HepG2 (cell line): ENCODE results near the gene TMEM139. TPM values are rescaled to one million over a fixed set of nuclear protein-coding genes. Genes with fewer than 3 reads are reported as not detected.

Experiments used
- ATAC-seq: fragments of 200-7000 bp; cut with Tn5 transposase; 3 replicates; pipeline ENCODE4 v1.9.1; 2020; ENCODE audit warnings: mild to moderate bottlenecking, moderate library complexity
- BruUV-seq: library from RNA; stranded (reverse); fragments of 400-500 nt; replicated peaks from 2 replicates; lab custom pipeline; 2021; lab: Mats Ljungman, UMichigan
- CTCF ChIA-PET: fragments of 300-600 bp; formaldehyde crosslinking; extraction: SDS; loops from one replicate; lab custom pipeline; 2021; ENCODE audit warnings: low total read pairs, inconsistent platforms, low intra/inter-chr PET ratio; lab: Yijun Ruan, JAX
- POLR2A ChIA-PET: fragments of 350-600 bp; sonication (Branson Sonifier 250); formaldehyde crosslinking; loops from one replicate; lab custom pipeline; 2020; ENCODE audit warnings: antibody characterized with exemption, inconsistent platforms; lab: Yijun Ruan, JAX
- DNase-seq: peaks from one replicate; pipeline ENCODE4 v3.0.0-alpha.2; 2015; ENCODE audit warnings: low spot score
- FAIRE-seq: peaks from 3 replicates; lab custom pipeline; 2011; peaks lifted over from hg19 to GRCh38; lab: Jason Lieb, UNC
- H2AFZ ChIP-seq: one replicate; pipeline ENCODE4 v1.6.1; 2011; ENCODE audit warnings: low read length, inconsistent platforms
- H3K27ac ChIP-seq: fragments of 300-600 bp; 3 replicates; pipeline ENCODE4 v1.8.0; 2011; ENCODE audit warnings: mixed run types, mild to moderate bottlenecking, mixed read lengths, low read length, inconsistent platforms; ENCODE audit not compliant: insufficient read depth; ENCODE audit errors: extremely low read length
- H3K27me3 ChIP-seq, 2 experiments: fragments of 200-600 bp in 1 of 2; 2 replicates in 1 of 2; 3 replicates in 1 of 2; pipeline versions ENCODE4 v1.6.0 to v1.8.0; 2011; ENCODE audit warnings: low read length in 2 of 2, mild to moderate bottlenecking in 2 of 2, moderate library complexity in 2 of 2, inconsistent platforms in 1 of 2; ENCODE audit not compliant: insufficient read depth in 2 of 2, control insufficient read depth in 1 of 2
- H3K36me3 ChIP-seq, 2 experiments: fragments of 200-600 bp in 1 of 2; replicated peaks in 1 of 2; 2 replicates in 1 of 2; 3 replicates in 1 of 2; pipeline versions ENCODE4 v1.5.1 to v1.8.0; 2011; ENCODE audit warnings: low read length in 2 of 2, inconsistent platforms in 1 of 2; ENCODE audit not compliant: insufficient read depth in 2 of 2, control insufficient read depth in 1 of 2
- H3K4me1 ChIP-seq: 2 replicates; pipeline ENCODE4 v1.5.1; 2012; ENCODE audit warnings: low read length, inconsistent platforms; ENCODE audit not compliant: insufficient read depth
- H3K4me2 ChIP-seq: 2 replicates; pipeline ENCODE4 v1.6.0; 2011; ENCODE audit warnings: low read depth, low read length, inconsistent platforms
- H3K4me3 ChIP-seq, 3 experiments: fragments of 200-600 bp in 1 of 3; sonication (generic), shearing (Covaris generic) in 1 of 3; replicated peaks in 1 of 3; 2 replicates each; pipeline ENCODE4 v1.5.1; 2011 to 2016; ENCODE audit warnings: low read length in 3 of 3, inconsistent platforms in 2 of 3, low read depth in 2 of 3, mild to moderate bottlenecking in 2 of 3, control low read depth in 1 of 3, mixed read lengths in 1 of 3; ENCODE audit not compliant: insufficient read depth in 1 of 3
- H3K79me2 ChIP-seq: one replicate; pipeline ENCODE4 v1.6.1; 2011; ENCODE audit warnings: low read length, inconsistent platforms; ENCODE audit not compliant: insufficient read depth
- H3K9ac ChIP-seq: 2 replicates; pipeline ENCODE4 v1.6.0; 2011; ENCODE audit warnings: mild to moderate bottlenecking, low read depth, low read length, inconsistent platforms; ENCODE audit not compliant: insufficient read depth
- H3K9me3 ChIP-seq: 2 replicates; pipeline ENCODE4 v1.5.1; 2012; ENCODE audit warnings: mild to moderate bottlenecking, low read length
- H4K20me1 ChIP-seq: 2 replicates; pipeline ENCODE4 v1.6.0; 2011; ENCODE audit warnings: inconsistent platforms, mild to moderate bottlenecking, low read length, moderate library complexity; ENCODE audit not compliant: insufficient read depth
- BRD4 ChIP-seq: sonication (generic); formaldehyde crosslinking; IDR thresholded peaks from 2 replicates; pipeline ENCODE4 v1.4.0; 2020; ENCODE audit warnings: missing genetic modification reagents
- CREB1 ChIP-seq, 2 experiments: fragments of 450-650 bp in 1 of 2; IDR thresholded peaks; 2 replicates each; pipeline ENCODE4 v1.6.1; 2016 to 2017; ENCODE audit warnings: control low read depth in 1 of 2, mild to moderate bottlenecking in 1 of 2, missing compliant biosample characterization in 1 of 2, missing genetic modification characterization in 1 of 2
- ERF ChIP-seq: IDR thresholded peaks from 2 replicates; pipeline ENCODE4 v1.6.1; 2018; ENCODE audit warnings: missing biosample characterization, missing genetic modification reagents
- GATAD2A ChIP-seq: IDR thresholded peaks from 2 replicates; pipeline ENCODE4 v1.6.1; 2016
- KAT8 ChIP-seq: IDR thresholded peaks from 2 replicates; pipeline ENCODE4 v1.6.1; 2016; ENCODE audit warnings: missing genetic modification reagents, missing compliant biosample characterization
- KLF11 ChIP-seq: IDR thresholded peaks from 2 replicates; pipeline ENCODE4 v1.6.1; 2016; ENCODE audit warnings: missing compliant biosample characterization
- KLF12 ChIP-seq: sonication (generic); formaldehyde crosslinking; IDR thresholded peaks from 2 replicates; pipeline ENCODE4 v1.4.0; 2020; ENCODE audit warnings: missing genetic modification reagents, borderline replicate concordance
- RAD21 ChIP-seq: fragments of 450-650 bp; formaldehyde crosslinking; IDR thresholded peaks from 2 replicates; pipeline ENCODE4 v1.5.0; 2020; ENCODE audit warnings: mild to moderate bottlenecking
- SIX1 ChIP-seq: sonication (generic); formaldehyde crosslinking; IDR thresholded peaks from 2 replicates; pipeline ENCODE4 v1.4.0; 2020; ENCODE audit warnings: missing genetic modification reagents, borderline replicate concordance
- SMC3 ChIP-seq: IDR thresholded peaks from 2 replicates; pipeline ENCODE4 v1.6.1; 2011; ENCODE audit warnings: low read length, improper control_type of control experiment
- STAG1 ChIP-seq: sonication (generic); formaldehyde crosslinking; IDR thresholded peaks from 2 replicates; pipeline ENCODE4 v1.4.0; 2020; ENCODE audit warnings: missing genetic modification reagents
- ZNF556 ChIP-seq: sonication (generic); formaldehyde crosslinking; IDR thresholded peaks from 2 replicates; pipeline ENCODE4 v1.4.0; 2020; ENCODE audit warnings: mild to moderate bottlenecking, missing genetic modification reagents, borderline replicate concordance
- WGBS: methylation state at CpG from one replicate; pipeline ENCODE4 v1.1.6; 2017; ENCODE audit warnings: low lambda C conversion rate; 5-methylcytosine and 5-hydroxymethylcytosine counted together
- in situ Hi-C: cut with HindIII; loops from 2 replicates; pipeline ENCODE4 v1.10.0; 2017; ENCODE audit warnings: low pct_unique_long_range_greater_than_20kb; ENCODE audit not compliant: extremely low pct_ligation_motif_present
- intact Hi-C: fragments of 100-400 bp; cut with micrococcal nuclease; formaldehyde crosslinking; loops from one replicate; pipeline ENCODE4 v1.10.0; 2022; ENCODE audit not compliant: unreplicated experiment
- polyA plus RNA-seq, 8 experiments: library from polyadenylated mRNA; depleted of rRNA in 3 of 8; stranded (reverse) in 7 of 8; unstranded in 1 of 8; fragments of >200 nt; fragmentation: Illumina TruSeq in 4 of 8; extraction: Trizol in 4 of 8; gene quantifications; 2 replicates each; pipeline versions ENCODE4 v1.2.1 to v1.2.3, GENCODE V29; 2011 to 2016; ENCODE audit warnings: low read depth in 4 of 8, missing spikeins in 1 of 8, mixed read lengths in 1 of 8; ENCODE audit not compliant: insufficient read depth in 1 of 8
- total RNA-seq, 5 experiments: library from RNA; depleted of rRNA; stranded (reverse); fragments of >200 nt; fragmentation: Illumina TruSeq; extraction: Trizol; gene quantifications; 2 replicates each; pipeline ENCODE4 v1.2.3, GENCODE V29; 2016; ENCODE audit warnings: low read depth in 1 of 5
- TF ChIP-seq, protein P1 (sequence below): sonication (generic); formaldehyde crosslinking; IDR thresholded peaks from 2 replicates; pipeline ENCODE4 v1.5.0; 2020; ENCODE audit warnings: mild to moderate bottlenecking, missing genetic modification reagents, moderate library complexity

Gene TMEM139
- total and polyA plus RNA-seq, 2 of the 13 experiments (the other 11 are each of a cell fraction or from before 2014, with no cell fraction given) = 7.9 to 14.0 TPM

DNA sequence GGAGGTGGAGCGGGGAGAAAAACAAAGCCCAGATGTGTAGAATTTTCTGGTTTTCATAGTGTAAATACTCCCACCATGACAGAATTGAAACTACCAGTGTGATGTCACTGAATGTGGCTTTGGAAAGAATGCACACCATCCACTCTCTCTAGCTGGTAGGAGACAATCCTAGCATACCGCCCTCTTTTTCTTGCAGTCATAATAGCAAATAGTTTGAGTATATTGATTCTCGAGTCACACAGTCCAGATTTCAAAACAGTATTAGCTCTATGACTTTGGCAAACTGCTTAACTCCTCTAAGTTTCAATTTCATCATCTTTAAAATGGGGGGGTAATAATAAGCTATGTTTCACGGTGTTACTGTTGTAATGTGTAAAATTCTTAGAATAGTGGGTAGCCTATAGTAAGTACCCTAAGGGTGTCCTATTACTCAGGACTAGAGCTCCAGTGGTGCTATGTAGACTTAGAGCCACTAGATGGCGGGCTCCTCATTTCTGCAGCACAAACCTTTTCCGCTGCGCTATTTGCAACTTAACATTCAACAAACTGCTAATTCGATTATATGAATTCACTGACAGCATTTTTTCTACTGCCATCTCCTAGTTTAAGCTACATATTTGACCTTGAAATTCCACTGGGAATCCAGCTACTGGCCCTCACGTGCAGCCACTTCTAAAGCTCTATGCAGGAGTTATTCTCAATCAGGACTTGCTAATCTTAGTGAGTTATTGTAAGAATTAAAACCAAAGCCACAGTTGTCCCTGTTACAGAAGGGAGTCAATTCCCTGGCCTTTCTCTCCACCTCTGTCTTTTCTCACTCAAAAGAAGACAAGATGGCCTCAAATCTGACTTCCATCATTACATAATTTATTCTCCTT lies 44.2 kb upstream of the TMEM139 start:
- CTCF ChIA-PET = interaction anchor here (1.1 to 2.4 kb wide), 4 partner anchors 48 to 176 kb away, joined by 7 to 35 read pairs (median 10); partner anchors contain the start of gene CASP2
- in situ Hi-C loops (loop anchor here (5.0 kb wide), 1 partner anchor 62 kb away; no protein-coding TSS in a partner anchor), intact Hi-C loops (loop anchor here (1.0 to 2.0 kb wide), 3 partner anchors 60 to 176 kb away; no protein-coding TSS in a partner anchor)
- Histone ChIP-seq H3K9ac (no peak overlapping the region), H3K4me1 (peaks cover 23% of the 10 kb centered on the region), H3K36me3 (no peaks in the 10 kb centered on the region), H3K4me3 (no peak overlapping the region), H4K20me1 (no peaks in the 10 kb centered on the region), H3K27me3 (no peaks in the 10 kb centered on the region), H2AFZ (no peak overlapping the region), H3K27ac (no peak overlapping the region), H3K9me3 (peaks cover 6% of the 10 kb centered on the region; the same call in 1 of the 2 replicates), H3K4me2 (no peak overlapping the region), H3K79me2 (no peaks in the 10 kb centered on the region)
- DNase-seq (peak; percentile 59), FAIRE-seq (no peak), ATAC-seq (peak; percentile 91)
- WGBS = 2% methylated on average over 9 of the region's 9 CpGs
- POLR2A ChIA-PET = interaction anchor here (0.7 to 1.9 kb wide), 4 partner anchors 9 to 48 kb away, joined by 3 to 16 read pairs (median 4); partner anchors contain the start of genes CASP2 and GSTK1
- TF ChIP-seq SIX1 (CRISPR knock-in tag) (0 out of 2 replicates have a peak, but pooled peaks have one; percentile 44), ZNF556 (CRISPR knock-in tag) (0 out of 2 replicates have a peak, but pooled peaks have one; percentile 17), GATAD2A (CRISPR knock-in tag) (0 out of 2 replicates have a peak, but pooled peaks have one; percentile 25), BRD4 (CRISPR knock-in tag) (no peak), KAT8 (CRISPR knock-in tag) (0 out of 2 replicates have a peak, but pooled peaks have one; percentile 36), SMC3 (peak; percentile 94), KLF11 (CRISPR knock-in tag) (no peak), RAD21 (CRISPR knock-in tag) (peak; percentile 78), KLF12 (no peak), ERF (CRISPR knock-in tag) (peak; percentile 42; the same call in 1 of the 2 replicates), CREB1 (IDR thresholded peaks at IDR 0.05) (peak; percentile 36; the same call in 1 of the 2 replicates), CREB1 (CRISPR knock-in tag; IDR thresholded peaks at IDR 0.05) (no peak; the same call in 1 of the 2 replicates), STAG1 (CRISPR knock-in tag) (peak; percentile 90)
- TF ChIP-seq, protein P1, sequence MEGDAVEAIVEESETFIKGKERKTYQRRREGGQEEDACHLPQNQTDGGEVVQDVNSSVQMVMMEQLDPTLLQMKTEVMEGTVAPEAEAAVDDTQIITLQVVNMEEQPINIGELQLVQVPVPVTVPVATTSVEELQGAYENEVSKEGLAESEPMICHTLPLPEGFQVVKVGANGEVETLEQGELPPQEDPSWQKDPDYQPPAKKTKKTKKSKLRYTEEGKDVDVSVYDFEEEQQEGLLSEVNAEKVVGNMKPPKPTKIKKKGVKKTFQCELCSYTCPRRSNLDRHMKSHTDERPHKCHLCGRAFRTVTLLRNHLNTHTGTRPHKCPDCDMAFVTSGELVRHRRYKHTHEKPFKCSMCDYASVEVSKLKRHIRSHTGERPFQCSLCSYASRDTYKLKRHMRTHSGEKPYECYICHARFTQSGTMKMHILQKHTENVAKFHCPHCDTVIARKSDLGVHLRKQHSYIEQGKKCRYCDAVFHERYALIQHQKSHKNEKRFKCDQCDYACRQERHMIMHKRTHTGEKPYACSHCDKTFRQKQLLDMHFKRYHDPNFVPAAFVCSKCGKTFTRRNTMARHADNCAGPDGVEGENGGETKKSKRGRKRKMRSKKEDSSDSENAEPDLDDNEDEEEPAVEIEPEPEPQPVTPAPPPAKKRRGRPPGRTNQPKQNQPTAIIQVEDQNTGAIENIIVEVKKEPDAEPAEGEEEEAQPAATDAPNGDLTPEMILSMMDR (CRISPR knock-in tag) = peak; percentile 85
- no TSS peak for BruUV-seq
